Hematopoietic multipotent progenitor cell treated with erythropoietin and hydrocortisone succinate and interleukin-3 and kit ligand, for 8 days (in vitro differentiated cells): ENCODE measurements around the gene FHOD3.

Experiments
- DNase-seq: peaks from one replicate; pipeline ENCODE4 v3.0.0-alpha.2; 2015

FHOD3 gene

GRCh38 chr18:36568487-36568886, 271.0 kb downstream of the FHOD3 start:
- DNase-seq: no peak

GRCh38 chr18:36572135-36572856, 274.8 kb downstream of the FHOD3 start:
- peak; percentile 46 for DNase-seq

- DNase-seq: no peak
Observed at GRCh38 chr18:36576339-36576738, 278.8 kb downstream of the FHOD3 start.

- no peak for DNase-seq
Observed at GRCh38 chr18:36578871-36579710, 281.6 kb downstream of the FHOD3 start.

DNA sequence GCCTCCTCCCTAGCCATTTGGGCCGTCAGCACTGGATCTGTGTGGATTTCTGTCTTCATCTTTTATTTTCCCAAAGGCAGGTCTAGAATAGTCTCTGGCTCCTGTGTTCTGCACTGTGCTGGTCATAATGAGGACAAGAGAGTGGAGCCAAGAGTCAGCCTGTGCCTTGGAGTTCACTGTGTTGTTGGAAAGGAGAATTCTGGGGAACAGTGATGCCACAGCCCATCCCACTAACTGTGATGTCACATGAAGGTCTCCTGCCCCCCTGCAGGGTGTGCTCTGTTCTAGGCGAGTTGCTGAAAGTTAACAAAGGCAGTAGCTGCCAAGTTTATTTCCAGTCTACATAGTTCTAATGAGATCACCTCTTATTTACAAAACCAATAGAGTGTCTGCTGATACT, 282.8 kb downstream of the FHOD3 start:
- DNase-seq: no peak

DNA sequence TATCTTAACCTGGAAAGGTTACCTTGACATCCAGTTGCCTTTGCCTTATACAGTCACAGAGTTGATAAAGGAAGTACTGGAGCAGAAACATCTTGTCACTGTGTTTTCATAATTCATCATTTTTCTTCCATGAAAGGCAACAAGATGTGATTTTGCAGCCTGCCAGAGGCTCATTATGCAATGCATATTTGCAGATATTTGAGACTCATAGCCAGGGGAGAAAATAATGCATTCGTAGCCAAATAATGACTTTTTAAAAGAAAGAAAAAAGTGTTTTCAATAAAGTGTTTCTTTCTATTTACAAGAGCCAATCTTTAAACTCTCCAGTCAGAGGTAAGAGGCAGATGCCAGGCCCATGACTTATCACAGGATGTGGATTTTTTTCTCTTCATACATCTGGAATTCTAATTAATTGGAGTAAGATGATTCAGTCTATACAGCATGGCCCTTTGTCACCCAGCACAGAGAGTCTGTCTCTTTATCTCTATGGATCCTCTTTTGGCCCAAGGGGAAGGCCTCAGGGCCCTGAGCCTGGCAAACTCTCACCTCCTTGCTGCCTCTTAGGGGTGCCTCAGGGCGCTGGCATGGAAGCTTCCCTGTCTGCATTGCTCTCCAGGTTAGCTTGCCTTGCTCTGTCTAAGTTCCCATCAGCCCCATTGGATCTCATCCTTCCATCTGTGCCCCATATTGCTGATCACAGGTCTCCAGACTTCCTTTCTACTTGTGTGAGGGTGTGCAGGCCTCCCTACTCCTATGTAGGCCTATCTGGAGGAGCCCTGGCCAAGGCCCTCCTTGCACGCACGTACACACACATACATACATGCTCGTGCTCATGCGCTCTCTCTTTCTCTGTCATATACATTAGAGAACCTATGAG, 283.6 kb downstream of the FHOD3 start:
- DNase-seq: no peak

DNA sequence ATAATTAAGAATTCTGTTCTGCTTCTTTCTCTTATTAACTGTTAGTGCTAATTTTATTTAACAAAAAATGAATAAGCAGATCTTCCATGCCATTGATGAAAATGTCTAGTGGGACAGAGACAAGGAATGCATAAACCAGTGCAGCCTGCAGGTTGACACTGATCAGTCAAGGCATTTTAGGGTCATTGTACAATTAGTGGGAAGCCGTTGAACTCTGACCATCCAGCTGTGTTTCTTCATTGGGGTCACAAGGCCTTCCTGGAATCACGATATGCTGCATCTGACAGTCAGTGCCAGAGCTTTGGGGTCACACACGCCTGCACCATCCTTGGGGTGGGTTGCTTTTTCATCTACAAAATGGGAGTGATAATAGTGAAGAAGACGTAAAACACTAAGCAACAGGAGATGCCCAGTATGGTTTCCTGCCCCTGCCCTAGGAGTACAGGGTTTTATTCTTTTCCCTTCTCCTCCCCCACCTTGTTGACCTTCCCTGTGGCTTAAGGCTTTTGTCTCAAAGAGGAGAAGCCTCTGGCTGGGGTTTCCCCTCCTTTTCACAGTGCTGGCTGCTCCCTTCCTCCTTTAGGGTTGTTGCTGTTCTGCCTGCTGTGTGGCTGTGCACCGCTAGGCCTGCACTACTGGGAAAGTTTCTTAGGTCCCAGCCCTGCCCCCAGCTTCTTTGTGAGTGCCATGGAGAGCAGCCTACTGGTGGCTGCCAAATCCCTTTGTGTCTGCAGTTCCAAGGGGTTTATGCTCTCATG, 285.7 kb downstream of the FHOD3 start:
- DNase-seq: no peak

DNA sequence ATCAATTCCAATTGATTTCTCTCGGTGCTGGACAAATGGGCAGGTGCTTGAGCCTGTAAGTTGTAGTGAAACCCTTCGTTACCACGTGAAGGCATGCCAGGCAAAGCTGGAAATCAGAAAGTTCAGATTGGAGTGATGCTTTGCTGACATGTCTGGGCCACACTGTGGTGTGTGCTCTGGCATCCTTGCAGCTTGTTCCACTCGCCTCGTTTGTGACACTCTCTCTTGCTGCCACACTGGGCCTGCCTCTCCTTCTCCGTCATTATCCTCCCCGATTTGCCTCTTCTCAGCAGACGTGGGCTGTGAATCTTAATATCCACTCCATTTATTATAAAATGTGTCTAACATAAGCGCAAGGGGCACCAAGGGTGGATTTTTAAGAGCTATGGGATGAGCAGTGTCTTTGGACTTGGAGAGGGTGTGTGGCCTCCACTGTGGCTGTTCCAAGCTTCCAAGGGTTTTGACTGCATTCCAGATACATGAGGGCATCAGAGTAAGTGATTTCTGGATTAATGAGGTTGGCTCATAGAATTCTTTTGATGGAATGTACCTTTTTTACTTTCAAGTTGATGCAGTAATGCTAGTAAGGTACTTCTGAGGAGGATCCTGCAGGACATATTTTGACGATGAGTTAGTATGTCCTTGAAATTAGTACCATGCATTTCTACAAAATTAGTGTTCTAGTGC, 292.5 kb downstream of the FHOD3 start:
- DNase-seq: no peak

DNA sequence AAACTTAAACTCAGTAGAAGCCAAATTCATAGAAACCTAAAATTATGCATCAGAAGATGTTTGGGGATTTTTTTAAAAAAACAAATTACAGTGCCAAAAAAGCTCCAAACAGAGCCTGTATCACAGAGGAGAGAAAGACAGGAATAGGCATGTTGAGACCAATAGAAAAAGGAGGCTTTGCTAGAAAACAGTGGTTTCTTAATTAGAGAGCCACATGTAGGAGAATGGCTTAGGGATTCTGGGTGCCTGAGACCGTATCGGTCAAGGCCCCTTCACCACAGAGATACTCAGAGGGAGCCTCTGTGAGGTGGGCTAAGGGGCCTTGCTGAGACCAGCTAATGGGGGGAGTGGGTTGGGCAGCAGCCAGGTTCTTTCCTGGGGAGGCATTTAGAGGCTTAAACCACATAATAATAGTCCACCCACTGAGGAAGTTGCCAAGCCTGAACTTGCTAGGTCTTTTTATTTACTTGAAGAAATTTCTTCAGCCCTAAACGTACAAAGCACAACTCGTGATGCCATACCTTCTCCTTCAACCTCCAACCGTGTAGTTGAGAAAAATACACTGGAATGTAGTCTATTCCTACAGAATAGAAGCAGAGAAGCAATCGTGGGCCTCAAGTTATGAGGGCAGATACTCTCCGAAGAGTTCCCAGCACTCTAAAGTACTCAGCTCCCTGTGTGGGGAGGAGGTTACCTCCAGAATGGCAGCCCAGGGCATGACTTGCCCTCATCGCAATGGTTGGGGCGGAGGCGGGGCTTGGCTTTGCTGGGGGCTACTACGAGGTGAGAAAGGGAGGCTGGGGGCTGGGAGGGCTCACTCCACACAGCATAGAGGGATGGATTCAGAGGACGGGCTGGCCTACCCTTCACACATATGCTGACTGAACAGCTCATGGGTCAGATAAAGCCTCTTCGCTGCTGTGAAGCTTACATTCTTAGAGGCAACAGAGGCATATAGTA, 293.4 kb downstream of the FHOD3 start:
- no peak for DNase-seq

DNA sequence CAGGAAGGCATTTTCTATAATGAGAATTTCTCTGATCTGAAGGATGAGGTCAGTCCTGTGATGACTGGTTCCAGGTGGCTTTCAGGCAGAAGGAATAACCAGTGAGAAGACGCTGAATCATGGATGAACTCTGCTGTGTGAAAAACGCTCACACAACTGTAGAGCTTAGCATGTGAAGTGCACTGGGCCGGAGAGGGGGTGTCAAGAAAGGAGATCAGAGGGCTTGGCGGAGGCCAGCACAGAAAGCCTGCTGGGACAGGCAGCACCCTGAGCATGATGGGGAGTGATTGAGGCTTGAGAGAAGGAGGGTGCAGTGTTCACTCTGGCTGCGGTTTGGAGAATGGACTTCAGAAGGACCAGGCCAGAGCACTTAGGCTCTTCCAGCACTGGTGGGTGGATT, 294.8 kb downstream of the FHOD3 start:
- DNase-seq: no peak

GRCh38 chr18:36593001-36593400, 295.5 kb downstream of the FHOD3 start:
- no peak for DNase-seq

- no peak for DNase-seq
Observed at GRCh38 chr18:36593641-36594040, 296.1 kb downstream of the FHOD3 start.

DNA sequence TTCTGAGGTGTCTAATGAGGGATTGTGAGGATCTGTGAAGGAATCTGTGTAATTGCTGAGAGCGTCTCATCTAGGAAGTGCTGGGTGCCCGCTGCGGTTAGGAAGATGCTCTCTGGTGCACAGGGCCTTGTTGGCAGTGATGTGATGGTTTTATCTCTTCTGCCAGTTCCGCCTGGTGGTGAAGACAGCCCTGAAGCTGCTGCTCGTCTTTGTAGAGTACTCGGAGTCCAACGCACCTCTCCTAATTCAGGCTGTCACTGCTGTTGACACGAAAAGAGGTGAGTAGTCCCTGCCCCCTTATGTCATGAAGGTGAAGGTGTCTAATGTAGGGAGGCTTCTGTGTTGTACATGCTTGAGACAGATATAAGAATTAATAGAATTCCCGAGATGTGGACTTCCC, 297.1 kb downstream of the FHOD3 start:
- DNase-seq: no peak

GRCh38 chr18:36595046-36595817, 297.7 kb downstream of the FHOD3 start:
- no peak for DNase-seq

DNA sequence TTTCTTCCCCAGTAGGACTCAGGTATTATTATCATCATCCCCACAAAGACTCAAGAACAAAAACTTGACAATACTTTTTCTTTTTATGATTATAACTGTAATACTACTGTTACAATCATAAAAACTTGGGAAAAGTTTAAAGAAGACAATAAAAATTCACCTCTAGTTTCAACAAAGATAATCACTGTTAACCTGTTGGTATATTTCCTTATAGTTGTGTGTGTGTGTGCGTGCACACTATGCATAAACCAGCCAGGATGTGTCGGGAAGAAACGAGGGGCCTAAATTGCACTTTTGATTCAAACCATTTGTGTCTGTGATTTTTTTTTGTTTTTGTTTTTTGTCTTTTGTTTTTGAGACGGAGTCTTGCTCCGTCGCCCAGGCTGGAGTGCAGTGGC, 298.3 kb downstream of the FHOD3 start:
- no peak for DNase-seq

DNA sequence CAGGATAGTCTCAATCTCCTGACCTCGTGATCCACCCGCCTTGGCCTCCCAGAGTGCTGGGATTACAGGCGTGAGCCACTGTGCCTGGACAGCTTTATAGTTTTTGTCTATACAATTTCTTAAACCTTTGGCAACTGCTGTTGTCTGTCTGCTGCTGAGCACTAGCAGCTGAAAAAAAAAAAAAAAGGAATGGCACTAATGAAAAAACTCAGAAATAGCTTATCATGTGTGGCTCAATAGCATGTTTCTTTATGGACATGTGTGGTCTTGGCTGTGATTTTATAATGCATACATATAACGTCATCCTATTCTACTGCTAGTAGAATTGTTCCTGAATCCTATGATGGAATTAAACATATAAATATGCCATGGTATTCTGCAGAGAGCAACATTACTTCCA, 300.1 kb downstream of the FHOD3 start:
- no peak for DNase-seq

DNA sequence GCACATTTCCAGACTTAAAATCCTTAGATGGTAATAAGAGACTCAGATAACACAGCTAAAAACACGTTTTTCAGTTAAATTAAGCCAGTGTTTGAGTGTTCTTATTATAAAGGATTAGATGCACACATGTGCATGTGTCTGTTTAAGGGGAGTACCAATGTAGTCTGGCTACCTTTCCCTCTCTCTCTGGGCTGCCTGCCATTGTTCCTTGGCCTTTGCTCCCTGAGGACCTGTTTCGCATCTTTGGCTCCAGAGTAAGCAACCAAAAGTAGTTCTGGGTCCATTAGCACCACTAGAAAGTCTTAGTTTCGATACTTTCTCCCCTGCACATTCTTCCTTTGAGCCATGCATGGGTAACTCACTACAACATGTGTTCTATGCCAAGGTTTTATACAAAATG, 303.0 kb downstream of the FHOD3 start:
- no peak for DNase-seq

DNA sequence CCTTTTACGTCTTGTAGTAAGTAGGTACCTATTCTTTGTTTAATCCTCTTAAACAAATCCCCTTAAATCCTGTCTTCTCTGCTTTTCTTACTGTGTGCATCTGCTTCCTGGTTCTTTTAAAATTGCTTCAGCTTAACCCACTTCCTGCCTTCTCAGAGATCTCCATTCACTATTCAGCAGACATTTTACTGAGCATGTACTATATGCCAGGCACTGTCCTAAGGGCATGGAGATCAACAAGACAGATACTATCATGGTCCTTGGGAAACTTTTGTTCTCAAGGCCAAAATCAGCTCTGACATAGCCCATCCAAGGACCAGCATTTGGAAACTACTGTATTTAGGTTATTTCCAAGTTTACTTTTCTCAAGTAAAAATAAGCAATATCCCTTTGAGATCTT, 303.8 kb downstream of the FHOD3 start:
- DNase-seq: no peak

DNA sequence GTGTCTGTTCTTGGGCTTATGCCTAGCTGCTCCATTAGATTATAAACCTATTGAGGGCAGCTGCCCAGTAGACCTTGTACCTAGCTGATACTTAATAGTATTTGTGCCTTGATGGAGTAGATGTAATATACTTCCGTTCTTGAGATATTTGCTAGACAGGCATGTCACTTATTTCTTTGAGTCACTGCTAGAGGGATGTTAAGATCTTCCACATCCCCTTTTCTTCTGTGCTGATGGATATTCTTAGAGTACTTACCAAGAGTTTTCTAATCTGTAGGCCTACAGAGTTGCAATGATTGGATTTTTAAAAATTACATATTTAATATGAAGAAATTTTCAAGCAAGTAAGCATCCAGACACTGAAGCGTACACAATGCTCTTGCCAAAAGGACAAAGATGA, 304.6 kb downstream of the FHOD3 start:
- no peak for DNase-seq

GRCh38 chr18:36602620-36603019, 305.1 kb downstream of the FHOD3 start:
- no peak for DNase-seq
